H9 (cell line): Measurements from ENCODE around the gene MED9. TPM values are rescaled to one million over a fixed set of nuclear protein-coding genes. Genes with fewer than 3 reads are reported as not detected.

Experiments used
- DNase-seq: peaks from one replicate; pipeline ENCODE4 v3.0.0-alpha.2; 2017
- H2AFZ ChIP-seq: one replicate; pipeline ENCODE4 v1.6.1; 2013; ENCODE audit warnings: mild to moderate bottlenecking, low read length, control low read depth, moderate library complexity
- H2AK5ac ChIP-seq: 2 replicates; pipeline ENCODE4 v1.6.1; 2013; ENCODE audit warnings: low read length, control low read depth, mixed read lengths; ENCODE audit not compliant: insufficient read length
- H2BK120ac ChIP-seq: one replicate; pipeline ENCODE4 v1.6.1; 2013; ENCODE audit warnings: low read depth, mild to moderate bottlenecking, low read length, control low read depth, inconsistent platforms; ENCODE audit not compliant: poor library complexity, severe bottlenecking
- H2BK12ac ChIP-seq: 2 replicates; pipeline ENCODE4 v1.6.1; 2013; ENCODE audit warnings: low read length, control low read depth, mixed read lengths, low read depth; ENCODE audit not compliant: insufficient read length
- H2BK15ac ChIP-seq: 2 replicates; pipeline ENCODE4 v1.6.1; 2013; ENCODE audit warnings: low read depth, low read length, control low read depth
- H2BK20ac ChIP-seq: one replicate; pipeline ENCODE4 v1.6.1; 2013; ENCODE audit warnings: low read depth, mild to moderate bottlenecking, low read length, control low read depth, inconsistent platforms; ENCODE audit not compliant: poor library complexity, severe bottlenecking
- H2BK5ac ChIP-seq: 2 replicates; pipeline ENCODE4 v1.6.1; 2013; ENCODE audit warnings: low read length, control low read depth, mixed read lengths; ENCODE audit not compliant: insufficient read length
- H3K14ac ChIP-seq: 2 replicates; pipeline ENCODE4 v1.6.1; 2013; ENCODE audit warnings: low read length, control low read depth; ENCODE audit not compliant: insufficient read depth
- H3K18ac ChIP-seq: 2 replicates; pipeline ENCODE4 v1.6.1; 2013; ENCODE audit warnings: low read depth, mild to moderate bottlenecking, mixed read lengths, low read length, control low read depth; ENCODE audit not compliant: insufficient read length
- H3K23ac ChIP-seq: 2 replicates; pipeline ENCODE4 v1.6.1; 2013; ENCODE audit warnings: low read length, control low read depth, mixed read lengths, low read depth; ENCODE audit not compliant: insufficient read length
- H3K23me2 ChIP-seq: 2 replicates; pipeline ENCODE4 v1.6.1; 2013; ENCODE audit warnings: low read depth, mild to moderate bottlenecking, mixed read lengths, low read length, control low read depth; ENCODE audit not compliant: insufficient read length, poor library complexity, severe bottlenecking
- H3K27ac ChIP-seq: 2 replicates; pipeline ENCODE4 v1.5.1; 2013; ENCODE audit warnings: low read length, control low read depth, mixed read lengths, low read depth; ENCODE audit not compliant: insufficient read length
- H3K27me3 ChIP-seq: 2 replicates; pipeline ENCODE4 v1.6.1; 2013; ENCODE audit warnings: low read length, control low read depth, inconsistent platforms; ENCODE audit not compliant: insufficient read depth
- H3K4ac ChIP-seq: 2 replicates; pipeline ENCODE4 v1.6.1; 2013; ENCODE audit warnings: low read depth, mild to moderate bottlenecking, control low read depth, inconsistent platforms, low read length, moderate library complexity
- H3K4me1 ChIP-seq: 2 replicates; pipeline ENCODE4 v1.6.1; 2013; ENCODE audit warnings: low read length, control low read depth, inconsistent platforms; ENCODE audit not compliant: insufficient read depth
- H3K4me2 ChIP-seq: 2 replicates; pipeline ENCODE4 v1.6.1; 2013; ENCODE audit warnings: low read length, control low read depth, mixed read lengths; ENCODE audit not compliant: insufficient read length, insufficient read depth
- H3K56ac ChIP-seq: 2 replicates; pipeline ENCODE4 v1.6.1; 2013; ENCODE audit warnings: low read depth, mild to moderate bottlenecking, mixed read lengths, low read length, control low read depth; ENCODE audit not compliant: insufficient read length
- H3K79me1 ChIP-seq: 2 replicates; pipeline ENCODE4 v1.6.1; 2013; ENCODE audit warnings: low read depth, mild to moderate bottlenecking, moderate library complexity, low read length, control low read depth, inconsistent platforms; ENCODE audit not compliant: insufficient read depth, poor library complexity, severe bottlenecking
- H3K79me2 ChIP-seq: 2 replicates; pipeline ENCODE4 v1.6.1; 2013; ENCODE audit warnings: low read length, control low read depth, inconsistent platforms; ENCODE audit not compliant: insufficient read depth
- H3K9ac ChIP-seq: 2 replicates; pipeline ENCODE4 v1.6.1; 2013; ENCODE audit warnings: low read length, control low read depth, mixed read lengths; ENCODE audit not compliant: insufficient read length; ENCODE audit errors: extremely low read depth
- H3K9me3 ChIP-seq: one replicate; pipeline ENCODE4 v1.6.1; 2013; ENCODE audit warnings: low read depth, low read length, inconsistent platforms; ENCODE audit not compliant: control insufficient read depth
- H3T11ph ChIP-seq: one replicate; pipeline ENCODE4 v1.6.1; 2013; ENCODE audit warnings: mild to moderate bottlenecking, low read length, control low read depth, inconsistent platforms
- H4K20me1 ChIP-seq: one replicate; pipeline ENCODE4 v1.6.1; 2013; ENCODE audit not compliant: control insufficient read depth, insufficient read length, insufficient read depth
- H4K5ac ChIP-seq: 2 replicates; pipeline ENCODE4 v1.6.1; 2013; ENCODE audit warnings: low read depth, mild to moderate bottlenecking, mixed read lengths, low read length, control low read depth; ENCODE audit not compliant: insufficient read length
- H4K8ac ChIP-seq: replicated peaks from 2 replicates; pipeline ENCODE4 v1.6.1; 2013; ENCODE audit warnings: low read length, control low read depth, mixed read lengths, low read depth; ENCODE audit not compliant: insufficient read length
- H4K91ac ChIP-seq: 2 replicates; pipeline ENCODE4 v1.6.1; 2013; ENCODE audit warnings: low read depth, mild to moderate bottlenecking, moderate library complexity, mixed read lengths, low read length, control low read depth; ENCODE audit not compliant: insufficient read length
- H3K27ac Mint-ChIP-seq, 3 experiments: 2 replicates in 2 of 3; 3 replicates in 1 of 3; pipeline ENCODE4 v1.8.0; 2020 to 2021; ENCODE audit warnings: mixed read lengths in 3 of 3, mild to moderate bottlenecking in 1 of 3, moderate library complexity in 1 of 3
- H3K27me3 Mint-ChIP-seq: 2 replicates; pipeline ENCODE4 v1.8.0; 2021; ENCODE audit warnings: low read depth, mild to moderate bottlenecking, moderate library complexity, mixed read lengths
- H3K36me3 Mint-ChIP-seq, 3 experiments: 2 replicates in 2 of 3; 3 replicates in 1 of 3; pipeline ENCODE4 v1.8.0; 2020 to 2021; ENCODE audit warnings: low read depth in 3 of 3, mixed read lengths in 3 of 3; ENCODE audit not compliant: insufficient read depth in 1 of 3
- H3K4me1 Mint-ChIP-seq, 2 experiments: 2 replicates each; pipeline ENCODE4 v1.8.0; 2020; ENCODE audit warnings: mixed read lengths in 2 of 2
- H3K4me3 Mint-ChIP-seq, 2 experiments: 2 replicates in 1 of 2; 3 replicates in 1 of 2; pipeline ENCODE4 v1.8.0; 2020 to 2021; ENCODE audit warnings: mild to moderate bottlenecking in 2 of 2, mixed read lengths in 2 of 2, moderate library complexity in 1 of 2
- H3K9me3 Mint-ChIP-seq, 2 experiments: 2 replicates in 1 of 2; 3 replicates in 1 of 2; pipeline ENCODE4 v1.8.0; 2020; ENCODE audit warnings: mild to moderate bottlenecking in 2 of 2, mixed read lengths in 2 of 2, moderate library complexity in 1 of 2
- CTCF ChIP-seq: fragments of 200-600 bp; sonication (generic); conservative IDR thresholded peaks from 3 replicates; pipeline ENCODE4 v1.8.0; 2021; ENCODE audit warnings: antibody characterized with exemption, mild to moderate bottlenecking
- WGBS: extraction: QIAGEN DNeasy Blood & Tissue Kit; methylation state at CpG from one replicate; pipeline ENCODE4 v1.1.7; 2013; ENCODE audit warnings: missing lambda C conversion rate, low lambda C conversion rate, mixed read lengths; ENCODE audit not compliant: insufficient read length; ENCODE audit errors: extremely low coverage; 5-methylcytosine and 5-hydroxymethylcytosine counted together
- total RNA-seq: library from RNA; stranded (reverse); gene quantifications from 2 replicates; pipeline ENCODE4 v1.2.1, GENCODE V29; 2021

The MED9 gene
- total RNA-seq, 1 experiment from 2014 or later, result 20.0 TPM

- no peak overlapping the region for H3K9ac ChIP-seq
- peaks cover 33% of the 10 kb centered on the region for H3K27me3 Mint-ChIP-seq
- H3T11ph ChIP-seq, result no peak overlapping the region
- no peak for TF ChIP-seq CTCF
- no peak overlapping the region for H2BK20ac ChIP-seq
- H4K91ac ChIP-seq, result no peak overlapping the region
- no peak overlapping the region; a peak in 1 of 5 replicates for H3K4me3 Mint-ChIP-seq
- no peaks in the 10 kb centered on the region for H4K20me1 ChIP-seq
- no peak overlapping the region for H2AFZ ChIP-seq
- H4K8ac ChIP-seq, result no peak overlapping the region
- H3K79me1 ChIP-seq, result no peaks in the 10 kb centered on the region
- H3K79me2 ChIP-seq, result no peaks in the 10 kb centered on the region
- no peak overlapping the region for H2BK15ac ChIP-seq
- no peak overlapping the region for H3K14ac ChIP-seq
- no peak overlapping the region for H3K23ac ChIP-seq
- H3K56ac ChIP-seq, result no peak overlapping the region
- peaks cover 21% of the 10 kb centered on the region for H3K23me2 ChIP-seq
- WGBS, result no CpG with 5 or more reads among the region's 9 CpGs
- no peaks in the 10 kb centered on the region for H3K9me3 ChIP-seq
- H3K36me3 Mint-ChIP-seq, result peaks cover 11 to 39% (median 31%) of the 10 kb centered on the region in 3 experiments
- H2BK5ac ChIP-seq, result no peak overlapping the region
- H3K18ac ChIP-seq, result no peak overlapping the region
- H3K27ac ChIP-seq, result no peak overlapping the region
- no peak overlapping the region for H4K5ac ChIP-seq
- H3K9me3 Mint-ChIP-seq, result no peaks in the 10 kb centered on the region
- H2AK5ac ChIP-seq, result no peak overlapping the region
- no peak overlapping the region for H3K4me2 ChIP-seq
- H3K4ac ChIP-seq, result no peak overlapping the region
- H3K27me3 ChIP-seq, result peaks cover 8% of the 10 kb centered on the region; the same call in 1 of the 2 replicates
- no peak for DNase-seq
- no peak overlapping the region for H2BK120ac ChIP-seq
- peaks cover 33 to 37% of the 10 kb centered on the region in 2 experiments for H3K4me1 Mint-ChIP-seq
- no peak overlapping the region for H3K27ac Mint-ChIP-seq
- H2BK12ac ChIP-seq, result no peak overlapping the region
- H3K4me1 ChIP-seq, result peaks cover 3% of the 10 kb centered on the region; the same call in 1 of the 2 replicates
These were observed 15.8 kb downstream of the MED9 start for GRCh38 chr17:17492571-17492970.
